Ishikawa (cell line): Measurements from ENCODE around the gene PLCB1.

Experiments used
- CEBPB ChIP-seq: IDR thresholded peaks from 2 replicates; pipeline ENCODE4 v1.6.1; 2012
- EP300 ChIP-seq: IDR thresholded peaks from 2 replicates; pipeline ENCODE4 v1.6.1; 2012; ENCODE audit warnings: borderline replicate concordance
- FOXM1 ChIP-seq: IDR thresholded peaks from 2 replicates; pipeline ENCODE4 v1.6.1; 2012; ENCODE audit warnings: low read depth, borderline replicate concordance
- RAD21 ChIP-seq: IDR thresholded peaks from 2 replicates; pipeline ENCODE4 v1.6.1; 2012; ENCODE audit warnings: low read depth
- TAF1 ChIP-seq: IDR thresholded peaks from 2 replicates; pipeline ENCODE4 v1.6.1; 2012; ENCODE audit warnings: low read depth, mild to moderate bottlenecking
- ZBTB7A ChIP-seq: IDR thresholded peaks from 2 replicates; pipeline ENCODE4 v1.6.1; 2012; ENCODE audit warnings: low read depth
- TF ChIP-seq, protein P1 (sequence below): IDR thresholded peaks from 2 replicates; pipeline ENCODE4 v1.6.1; 2012; ENCODE audit warnings: low read depth, mild to moderate bottlenecking
- TF ChIP-seq, protein P2 (sequence below): IDR thresholded peaks from 2 replicates; pipeline ENCODE4 v1.6.1; 2012
- TF ChIP-seq, protein P3 (sequence below): IDR thresholded peaks from 2 replicates; pipeline ENCODE4 v1.6.1; 2012

DNA sequence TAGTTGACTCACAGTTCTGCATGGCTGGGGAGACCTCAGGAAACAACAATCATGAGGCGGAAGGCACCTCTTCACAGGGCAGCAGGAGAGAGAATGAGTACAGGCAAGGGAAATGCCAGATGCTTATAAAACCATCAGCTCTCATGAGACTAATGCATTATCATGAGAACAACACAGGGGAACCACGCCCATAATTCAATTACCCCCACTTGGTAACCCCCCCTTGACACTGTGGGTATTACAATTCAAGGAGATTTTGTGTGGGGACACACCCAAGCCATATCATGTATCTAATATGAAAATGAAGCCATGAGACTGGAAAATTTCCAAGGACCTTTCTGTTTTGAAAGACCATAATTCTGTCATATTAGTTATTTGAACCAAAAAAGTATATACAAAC is 594.4 kb downstream of the PLCB1 start:
- TF ChIP-seq, protein P1, sequence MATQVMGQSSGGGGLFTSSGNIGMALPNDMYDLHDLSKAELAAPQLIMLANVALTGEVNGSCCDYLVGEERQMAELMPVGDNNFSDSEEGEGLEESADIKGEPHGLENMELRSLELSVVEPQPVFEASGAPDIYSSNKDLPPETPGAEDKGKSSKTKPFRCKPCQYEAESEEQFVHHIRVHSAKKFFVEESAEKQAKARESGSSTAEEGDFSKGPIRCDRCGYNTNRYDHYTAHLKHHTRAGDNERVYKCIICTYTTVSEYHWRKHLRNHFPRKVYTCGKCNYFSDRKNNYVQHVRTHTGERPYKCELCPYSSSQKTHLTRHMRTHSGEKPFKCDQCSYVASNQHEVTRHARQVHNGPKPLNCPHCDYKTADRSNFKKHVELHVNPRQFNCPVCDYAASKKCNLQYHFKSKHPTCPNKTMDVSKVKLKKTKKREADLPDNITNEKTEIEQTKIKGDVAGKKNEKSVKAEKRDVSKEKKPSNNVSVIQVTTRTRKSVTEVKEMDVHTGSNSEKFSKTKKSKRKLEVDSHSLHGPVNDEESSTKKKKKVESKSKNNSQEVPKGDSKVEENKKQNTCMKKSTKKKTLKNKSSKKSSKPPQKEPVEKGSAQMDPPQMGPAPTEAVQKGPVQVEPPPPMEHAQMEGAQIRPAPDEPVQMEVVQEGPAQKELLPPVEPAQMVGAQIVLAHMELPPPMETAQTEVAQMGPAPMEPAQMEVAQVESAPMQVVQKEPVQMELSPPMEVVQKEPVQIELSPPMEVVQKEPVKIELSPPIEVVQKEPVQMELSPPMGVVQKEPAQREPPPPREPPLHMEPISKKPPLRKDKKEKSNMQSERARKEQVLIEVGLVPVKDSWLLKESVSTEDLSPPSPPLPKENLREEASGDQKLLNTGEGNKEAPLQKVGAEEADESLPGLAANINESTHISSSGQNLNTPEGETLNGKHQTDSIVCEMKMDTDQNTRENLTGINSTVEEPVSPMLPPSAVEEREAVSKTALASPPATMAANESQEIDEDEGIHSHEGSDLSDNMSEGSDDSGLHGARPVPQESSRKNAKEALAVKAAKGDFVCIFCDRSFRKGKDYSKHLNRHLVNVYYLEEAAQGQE = no peak
- TF ChIP-seq, protein P2, sequence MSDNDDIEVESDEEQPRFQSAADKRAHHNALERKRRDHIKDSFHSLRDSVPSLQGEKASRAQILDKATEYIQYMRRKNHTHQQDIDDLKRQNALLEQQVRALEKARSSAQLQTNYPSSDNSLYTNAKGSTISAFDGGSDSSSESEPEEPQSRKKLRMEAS = no peak
- no peak for TF ChIP-seq CEBPB
- TF ChIP-seq RAD21 = no peak
- no peak for TF ChIP-seq TAF1
- TF ChIP-seq ZBTB7A = no peak
- TF ChIP-seq FOXM1 = no peak
- TF ChIP-seq, protein P3, sequence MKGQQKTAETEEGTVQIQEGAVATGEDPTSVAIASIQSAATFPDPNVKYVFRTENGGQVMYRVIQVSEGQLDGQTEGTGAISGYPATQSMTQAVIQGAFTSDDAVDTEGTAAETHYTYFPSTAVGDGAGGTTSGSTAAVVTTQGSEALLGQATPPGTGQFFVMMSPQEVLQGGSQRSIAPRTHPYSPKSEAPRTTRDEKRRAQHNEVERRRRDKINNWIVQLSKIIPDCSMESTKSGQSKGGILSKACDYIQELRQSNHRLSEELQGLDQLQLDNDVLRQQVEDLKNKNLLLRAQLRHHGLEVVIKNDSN = no peak
- no peak for TF ChIP-seq EP300
